ENCODE results near the gene INHBC. TPM values are rescaled to one million over a fixed set of nuclear protein-coding genes. Genes with fewer than 3 reads are reported as not detected.

Gene INHBC
- total RNA-seq, 2 donors from 2014 or later: not detected

GRCh38 chr12:57450057-57450456, 15.5 kb downstream of the INHBC start:
- no peak for TF ChIP-seq CTCF (conservative IDR thresholded peaks at IDR 0.05)
- Mint-ChIP-seq H3K4me3 (no peak overlapping the region), H3K4me1 (peaks cover 8% of the 10 kb centered on the region), H3K36me3 (ENCODE audit: low read depth) (no peaks in the 10 kb centered on the region), H3K27me3 (ENCODE audit: insufficient read depth) (peaks cover under 1% of the 10 kb centered on the region), H3K9me3 (no peaks in the 10 kb centered on the region), H3K27ac (no peak overlapping the region)
- H3K4me1 ChIP-seq (ENCODE audit: control insufficient read depth, insufficient read depth, low read length): no peaks in the 10 kb centered on the region
- H3K27ac ChIP-seq (ENCODE audit: low read depth, low read length): no peak overlapping the region
- H3K9ac ChIP-seq (ENCODE audit: extremely low read depth, low read length, poor library complexity, severe bottlenecking): no peak overlapping the region
- no peaks in the 10 kb centered on the region for H3K36me3 ChIP-seq (ENCODE audit: control insufficient read depth, insufficient read depth, low read length)
- H3K9me3 ChIP-seq (ENCODE audit: control insufficient read depth, low read length): no peaks in the 10 kb centered on the region
- no peaks in the 10 kb centered on the region for H3K27me3 ChIP-seq (ENCODE audit: control insufficient read depth, insufficient read depth, low read length, poor library complexity, severe bottlenecking)
- DNase-seq: no peak
- no peak overlapping the region for H3K4me3 ChIP-seq (ENCODE audit: low read length)
- WGBS, 2 experiments (ENCODE audit: insufficient coverage in 1 of 2, insufficient read length in 1 of 2): 92 to 99% methylated on average over 3 of the region's 3 CpGs

- Mint-ChIP-seq H3K4me3 (no peak overlapping the region), H3K27me3 (ENCODE audit: insufficient read depth) (peaks cover 8% of the 10 kb centered on the region), H3K9me3 (no peaks in the 10 kb centered on the region), H3K27ac (no peak overlapping the region), H3K4me1 (peaks cover 20% of the 10 kb centered on the region), H3K36me3 (ENCODE audit: low read depth) (no peaks in the 10 kb centered on the region)
- 88 to 93% methylated on average over 3 to 6 of the region's 6 CpGs for whole genome bisulfite sequencing, 2 experiments (ENCODE audit: insufficient coverage in 1 of 2, insufficient read length in 1 of 2)
- no peak for TF ChIP-seq CTCF (conservative IDR thresholded peaks at IDR 0.05)
- H3K36me3 ChIP-seq (ENCODE audit: control insufficient read depth, insufficient read depth, low read length): no peaks in the 10 kb centered on the region
- no peak overlapping the region for H3K4me3 ChIP-seq (ENCODE audit: low read length)
- no peaks in the 10 kb centered on the region for H3K4me1 ChIP-seq (ENCODE audit: control insufficient read depth, insufficient read depth, low read length)
- no peak overlapping the region for H3K9ac ChIP-seq (ENCODE audit: extremely low read depth, low read length, poor library complexity, severe bottlenecking)
- H3K27ac ChIP-seq (ENCODE audit: low read depth, low read length): no peak overlapping the region
- H3K9me3 ChIP-seq (ENCODE audit: control insufficient read depth, low read length): no peaks in the 10 kb centered on the region
- DNase-seq: no peak
- no peaks in the 10 kb centered on the region for H3K27me3 ChIP-seq (ENCODE audit: control insufficient read depth, insufficient read depth, low read length, poor library complexity, severe bottlenecking)
Measured at GRCh38 chr12:57451233-57451778, 16.7 kb downstream of the INHBC start.

- Histone ChIP-seq H3K9ac (ENCODE audit: extremely low read depth, low read length, poor library complexity, severe bottlenecking) (no peak overlapping the region), H3K36me3 (ENCODE audit: control insufficient read depth, insufficient read depth, low read length) (no peaks in the 10 kb centered on the region), H3K9me3 (ENCODE audit: control insufficient read depth, low read length) (no peaks in the 10 kb centered on the region), H3K27me3 (ENCODE audit: control insufficient read depth, insufficient read depth, low read length, poor library complexity, severe bottlenecking) (no peaks in the 10 kb centered on the region), H3K4me3 (ENCODE audit: low read length) (no peak overlapping the region), H3K27ac (ENCODE audit: low read depth, low read length) (no peak overlapping the region), H3K4me1 (ENCODE audit: control insufficient read depth, insufficient read depth, low read length) (no peaks in the 10 kb centered on the region)
- 67 to 77% methylated on average over 5 to 7 of the region's 9 CpGs for WGBS, 2 experiments (ENCODE audit: insufficient coverage in 1 of 2, insufficient read length in 1 of 2)
- TF ChIP-seq CTCF (conservative IDR thresholded peaks at IDR 0.05): no peak
- Mint-ChIP-seq H3K27me3 (ENCODE audit: insufficient read depth) (peaks cover 8% of the 10 kb centered on the region), H3K4me1 (peaks cover 20% of the 10 kb centered on the region), H3K36me3 (ENCODE audit: low read depth) (no peaks in the 10 kb centered on the region), H3K9me3 (no peaks in the 10 kb centered on the region), H3K4me3 (no peak overlapping the region), H3K27ac (no peak overlapping the region)
- peak; percentile 72 for DNase-seq
Measured at GRCh38 chr12:57452181-57452936, 17.8 kb downstream of the INHBC start.
